ENCODE measurements around the gene TMPRSS11A. TPM values are rescaled to one million over a fixed set of nuclear protein-coding genes. Genes with fewer than 3 reads are reported as not detected.

The TMPRSS11A gene
- total RNA-seq, 1 donor = not detected

DNA sequence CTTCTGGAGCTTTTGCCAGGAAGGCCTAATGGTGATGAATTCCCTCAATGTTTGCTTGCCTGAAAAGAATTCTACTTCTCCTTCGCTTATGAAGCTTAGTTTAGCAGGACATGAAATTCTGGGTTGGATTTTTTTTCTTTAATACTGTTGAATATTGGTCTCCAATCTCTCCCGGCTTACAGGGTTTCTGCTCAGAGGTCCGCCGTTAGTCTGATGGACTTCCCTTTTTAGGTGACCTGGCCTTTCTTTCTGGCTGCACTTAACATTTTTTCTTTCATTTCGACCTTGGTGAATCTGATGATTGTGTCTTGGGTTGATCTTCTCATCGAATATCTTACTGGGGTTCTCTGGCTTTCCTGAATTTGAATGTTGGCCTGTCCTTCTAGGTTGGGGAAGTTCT is 17.2 kb upstream of the TMPRSS11A start:
- no peak overlapping the region for H3K4me3 ChIP-seq (ENCODE audit: low read depth, low read length)
- TF ChIP-seq, protein P1, sequence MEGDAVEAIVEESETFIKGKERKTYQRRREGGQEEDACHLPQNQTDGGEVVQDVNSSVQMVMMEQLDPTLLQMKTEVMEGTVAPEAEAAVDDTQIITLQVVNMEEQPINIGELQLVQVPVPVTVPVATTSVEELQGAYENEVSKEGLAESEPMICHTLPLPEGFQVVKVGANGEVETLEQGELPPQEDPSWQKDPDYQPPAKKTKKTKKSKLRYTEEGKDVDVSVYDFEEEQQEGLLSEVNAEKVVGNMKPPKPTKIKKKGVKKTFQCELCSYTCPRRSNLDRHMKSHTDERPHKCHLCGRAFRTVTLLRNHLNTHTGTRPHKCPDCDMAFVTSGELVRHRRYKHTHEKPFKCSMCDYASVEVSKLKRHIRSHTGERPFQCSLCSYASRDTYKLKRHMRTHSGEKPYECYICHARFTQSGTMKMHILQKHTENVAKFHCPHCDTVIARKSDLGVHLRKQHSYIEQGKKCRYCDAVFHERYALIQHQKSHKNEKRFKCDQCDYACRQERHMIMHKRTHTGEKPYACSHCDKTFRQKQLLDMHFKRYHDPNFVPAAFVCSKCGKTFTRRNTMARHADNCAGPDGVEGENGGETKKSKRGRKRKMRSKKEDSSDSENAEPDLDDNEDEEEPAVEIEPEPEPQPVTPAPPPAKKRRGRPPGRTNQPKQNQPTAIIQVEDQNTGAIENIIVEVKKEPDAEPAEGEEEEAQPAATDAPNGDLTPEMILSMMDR (IDR thresholded peaks at IDR 0.05; ENCODE audit: insufficient read depth, low read depth, low read length) = no peak
- no peak for DNase-seq (ENCODE audit: low read depth)

DNA sequence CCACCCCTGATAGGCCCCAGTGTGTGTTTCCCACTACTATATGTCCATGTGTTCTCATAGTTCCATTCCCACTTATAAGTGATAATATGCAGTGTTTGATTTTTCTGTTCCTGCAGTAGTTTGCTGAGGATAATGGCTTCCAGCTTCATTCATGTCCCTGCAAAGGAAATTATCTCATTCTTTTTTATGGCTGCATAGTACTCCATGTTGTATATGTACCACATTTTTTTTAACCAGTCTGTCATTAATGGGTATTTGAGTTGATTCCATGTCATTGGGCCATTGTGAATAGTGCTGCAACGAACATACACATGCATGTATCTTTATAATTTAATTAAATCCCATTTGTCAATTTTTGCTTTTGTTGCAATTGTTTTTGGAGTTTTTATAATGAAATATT is 10.3 kb upstream of the TMPRSS11A start:
- DNase-seq (ENCODE audit: low read depth) = no peak
- H3K4me3 ChIP-seq (ENCODE audit: low read depth, low read length) = no peak overlapping the region
- TF ChIP-seq, protein P1 (IDR thresholded peaks at IDR 0.05; ENCODE audit: insufficient read depth, low read depth, low read length) = no peak

DNA sequence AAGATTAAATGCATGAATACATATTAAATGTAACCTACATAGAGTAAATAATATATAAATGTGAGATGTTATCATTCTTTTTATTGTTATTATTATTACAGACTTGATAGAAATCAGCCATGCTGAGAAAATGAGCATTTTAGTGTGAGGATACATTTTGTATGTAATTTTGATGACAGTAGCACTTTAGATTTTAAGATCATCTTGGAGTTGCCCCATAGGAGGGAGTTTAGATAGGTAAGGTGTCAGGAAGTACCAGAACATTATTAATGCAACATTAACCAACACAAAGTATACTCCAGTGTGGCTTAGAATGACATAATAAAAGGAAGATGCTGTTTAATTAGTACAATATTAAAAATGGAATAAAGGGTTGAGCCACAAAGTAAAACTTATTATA is 8.4 kb downstream of the TMPRSS11A start:
- H3K4me3 ChIP-seq (ENCODE audit: low read depth, low read length) = no peak overlapping the region
- DNase-seq (ENCODE audit: low read depth) = no peak
- TF ChIP-seq, protein P1 (IDR thresholded peaks at IDR 0.05; ENCODE audit: insufficient read depth, low read depth, low read length) = no peak

- TF ChIP-seq, protein P1 (IDR thresholded peaks at IDR 0.05; ENCODE audit: insufficient read depth, low read depth, low read length) = no peak
- no peak for DNase-seq (ENCODE audit: low read depth)
- no peak overlapping the region for H3K4me3 ChIP-seq (ENCODE audit: low read depth, low read length)
These were observed 22.2 kb downstream of the TMPRSS11A start for GRCh38 chr4:67941074-67941473.

DNA sequence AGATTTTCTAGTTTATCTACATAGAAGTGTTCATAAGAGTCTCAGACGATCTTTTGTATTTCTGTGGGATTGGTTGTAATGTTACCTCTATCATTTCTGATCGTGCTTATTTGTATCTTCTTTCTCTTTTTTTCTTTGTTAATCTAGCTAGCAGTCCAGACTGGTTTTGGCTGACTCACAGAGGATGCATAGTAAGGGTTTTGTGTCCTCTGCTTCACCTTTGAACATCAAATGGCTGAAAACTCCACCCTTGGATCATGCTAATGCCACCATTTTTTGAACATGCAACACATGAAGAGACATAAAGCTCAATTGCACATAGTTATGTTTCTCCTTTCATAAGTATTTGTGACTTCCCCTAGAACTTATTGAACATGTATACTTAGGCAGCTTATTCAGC is 22.8 kb downstream of the TMPRSS11A start:
- TF ChIP-seq, protein P1 (IDR thresholded peaks at IDR 0.05; ENCODE audit: insufficient read depth, low read depth, low read length) = no peak
- no peak for DNase-seq (ENCODE audit: low read depth)
- H3K4me3 ChIP-seq (ENCODE audit: low read depth, low read length) = no peak overlapping the region

DNA sequence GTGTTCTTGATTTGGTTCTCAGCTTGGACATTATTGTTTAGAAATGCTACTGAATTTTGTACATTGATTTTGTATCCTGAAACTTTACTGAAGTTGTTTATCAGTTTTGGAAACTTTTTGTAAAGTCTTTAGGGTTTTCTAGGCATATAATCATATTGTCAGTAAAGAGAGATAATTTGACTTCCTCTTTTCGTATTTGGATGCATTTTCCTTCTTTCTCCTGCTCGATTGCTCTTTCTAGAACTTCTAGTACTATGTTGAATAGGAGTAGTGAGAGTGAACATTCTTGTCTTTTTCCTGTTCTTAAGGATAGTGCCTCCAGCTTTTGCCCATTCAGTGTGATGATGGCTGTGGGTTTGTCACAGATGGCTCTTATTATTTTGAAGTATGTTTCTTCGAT is 24.1 kb downstream of the TMPRSS11A start:
- TF ChIP-seq, protein P1 (IDR thresholded peaks at IDR 0.05; ENCODE audit: insufficient read depth, low read depth, low read length) = no peak
- no peak for DNase-seq (ENCODE audit: low read depth)
- H3K4me3 ChIP-seq (ENCODE audit: low read depth, low read length) = no peak overlapping the region

- no peak overlapping the region for H3K4me3 ChIP-seq (ENCODE audit: low read depth, low read length)
- no peak for DNase-seq (ENCODE audit: low read depth)
- TF ChIP-seq, protein P1 (IDR thresholded peaks at IDR 0.05; ENCODE audit: insufficient read depth, low read depth, low read length) = no peak
These were observed 27.4 kb downstream of the TMPRSS11A start for GRCh38 chr4:67935888-67936287.
